SJSA1 (cell line): ENCODE data around the gene CUEDC2. TPM values are rescaled to one million over a fixed set of nuclear protein-coding genes. Genes with fewer than 3 reads are reported as not detected.

ENCODE experiments used
- DNase-seq, 2 experiments: peaks; one replicate each; pipeline ENCODE4 v3.0.0-alpha.2; 2015 to 2020; ENCODE audit warnings: low spot score in 2 of 2, low read depth in 1 of 2
- H3K27ac ChIP-seq: fragments of 250-450 bp; sonication (Bioruptor Pico); 2 replicates; pipeline ENCODE4 v1.5.1; 2020; ENCODE audit warnings: mild to moderate bottlenecking, moderate library complexity
- H3K27me3 ChIP-seq: fragments of 250-450 bp; sonication (Bioruptor Pico); replicated peaks from 2 replicates; pipeline ENCODE4 v1.5.1; 2020; ENCODE audit warnings: mild to moderate bottlenecking, moderate library complexity
- H3K36me3 ChIP-seq: fragments of 250-450 bp; sonication (Bioruptor Pico); 2 replicates; pipeline ENCODE4 v1.5.1; 2020; ENCODE audit warnings: mild to moderate bottlenecking
- H3K4me1 ChIP-seq: fragments of 250-450 bp; sonication (Bioruptor Pico); replicated peaks from 2 replicates; pipeline ENCODE4 v1.6.1; 2021; ENCODE audit warnings: mild to moderate bottlenecking
- H3K4me3 ChIP-seq: fragments of 250-450 bp; sonication (Bioruptor Pico); 2 replicates; pipeline ENCODE4 v1.5.1; 2020; ENCODE audit warnings: mild to moderate bottlenecking
- H3K9me3 ChIP-seq: fragments of 250-450 bp; sonication (Bioruptor Pico); replicated peaks from 2 replicates; pipeline ENCODE4 v1.5.1; 2020; ENCODE audit warnings: mild to moderate bottlenecking
- total RNA-seq: library from RNA; depleted of rRNA; stranded (reverse); fragments of >200 nt; shearing (Covaris generic); gene quantifications from 2 replicates; pipeline ENCODE4 v1.2.3, GENCODE V29; 2014

CUEDC2 gene
- total RNA-seq, 1 experiment from 2014 or later: 57.9 TPM

DNA sequence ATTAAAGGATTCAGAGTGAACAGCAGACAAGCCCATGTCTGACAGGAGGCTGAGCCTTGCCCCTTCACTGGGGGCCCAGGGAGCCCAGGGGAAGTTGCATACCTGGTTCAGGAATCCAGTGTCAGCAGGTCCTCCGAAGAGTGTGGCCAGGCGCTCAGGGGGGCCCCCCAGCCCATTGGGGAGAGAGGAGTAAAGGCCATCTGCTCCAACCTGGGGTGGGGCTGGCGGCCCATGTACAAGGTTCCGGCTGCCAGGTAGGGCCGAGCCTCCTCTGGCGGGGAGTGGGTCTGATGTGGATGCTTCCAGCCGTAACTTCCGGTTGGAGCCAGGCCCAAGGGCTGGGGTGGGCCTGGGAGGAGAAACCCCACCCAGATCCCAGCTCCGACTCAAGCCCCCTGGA is 16.1 kb downstream of the CUEDC2 start:
- Histone ChIP-seq H3K4me1 (peaks cover 16% of the 10 kb centered on the region), H3K36me3 (no peaks in the 10 kb centered on the region), H3K27ac (no peak overlapping the region), H3K4me3 (no peak overlapping the region), H3K27me3 (peaks cover 55% of the 10 kb centered on the region), H3K9me3 (no peaks in the 10 kb centered on the region)
- DNase-seq: no peak

DNA sequence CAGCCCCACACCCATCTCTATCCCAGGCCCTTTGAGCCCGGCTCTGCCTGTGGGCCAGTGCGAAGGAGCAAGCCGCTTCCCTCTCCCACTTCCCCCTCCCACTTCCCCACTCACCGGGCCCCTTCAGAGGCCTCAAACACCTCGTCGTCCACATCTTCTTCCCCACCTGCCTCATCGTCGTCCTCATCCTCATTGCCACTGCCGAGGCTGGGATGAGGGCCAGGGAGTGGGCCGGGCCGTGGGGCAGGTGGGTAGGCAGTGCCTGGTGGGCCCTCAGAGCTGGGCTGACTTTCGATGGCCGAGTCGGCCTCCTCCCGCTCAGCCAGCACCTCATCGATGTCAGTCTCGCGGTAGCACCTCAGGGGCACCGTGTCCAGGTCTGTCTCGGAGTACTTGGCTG is 17.6 kb downstream of the CUEDC2 start:
- no peak overlapping the region for H3K4me3 ChIP-seq

GRCh38 chr10:102413806-102414561 is 18.4 kb downstream of the CUEDC2 start:
- H3K27ac ChIP-seq: no peak overlapping the region
- H3K9me3 ChIP-seq: no peaks in the 10 kb centered on the region
- no peak overlapping the region for H3K4me3 ChIP-seq
- peaks cover 72% of the 10 kb centered on the region for H3K27me3 ChIP-seq
- peaks cover 5% of the 10 kb centered on the region for H3K4me1 ChIP-seq
- no peak for DNase-seq
- H3K36me3 ChIP-seq: no peaks in the 10 kb centered on the region

More for the DNA sequence above, 17.6 kb downstream of the CUEDC2 start:
- Histone ChIP-seq H3K27ac (no peak overlapping the region), H3K36me3 (no peaks in the 10 kb centered on the region), H3K9me3 (no peaks in the 10 kb centered on the region), H3K27me3 (peaks cover 70% of the 10 kb centered on the region), H3K4me1 (peaks cover 8% of the 10 kb centered on the region)
- DNase-seq: no peak

GRCh38 chr10:102413053-102413705 is 19.2 kb downstream of the CUEDC2 start:
- Histone ChIP-seq H3K27ac (no peak overlapping the region), H3K9me3 (no peaks in the 10 kb centered on the region), H3K4me3 (no peak overlapping the region), H3K27me3 (peaks cover 74% of the 10 kb centered on the region), H3K36me3 (no peaks in the 10 kb centered on the region), H3K4me1 (peaks cover 8% of the 10 kb centered on the region)
- no peak for DNase-seq

DNA sequence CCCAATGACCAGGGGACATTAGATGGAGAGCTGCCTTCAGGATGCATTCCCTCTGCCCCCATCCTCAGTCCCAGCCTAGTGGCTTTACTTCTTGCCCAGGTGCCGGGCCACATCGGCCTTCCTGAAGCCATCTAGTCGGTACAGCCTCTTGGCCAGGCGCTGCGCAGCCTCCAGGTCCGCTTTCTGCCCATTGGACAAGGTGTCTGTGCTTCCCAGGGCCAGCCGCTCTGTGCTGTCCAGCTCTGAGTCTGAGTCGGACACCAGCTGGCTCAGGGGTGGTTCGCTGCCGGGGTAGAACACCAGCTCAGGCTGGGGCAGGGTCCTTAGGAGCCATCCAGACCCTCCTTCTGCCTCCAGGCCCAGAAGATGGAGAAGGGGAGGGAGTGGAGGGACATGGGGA is 20.1 kb downstream of the CUEDC2 start:
- peaks cover 8% of the 10 kb centered on the region for H3K4me1 ChIP-seq
- peaks cover 78% of the 10 kb centered on the region for H3K27me3 ChIP-seq
- no peaks in the 10 kb centered on the region for H3K9me3 ChIP-seq
- H3K27ac ChIP-seq: no peak overlapping the region
- DNase-seq: no peak
- no peaks in the 10 kb centered on the region for H3K36me3 ChIP-seq
- no peak overlapping the region for H3K4me3 ChIP-seq

DNA sequence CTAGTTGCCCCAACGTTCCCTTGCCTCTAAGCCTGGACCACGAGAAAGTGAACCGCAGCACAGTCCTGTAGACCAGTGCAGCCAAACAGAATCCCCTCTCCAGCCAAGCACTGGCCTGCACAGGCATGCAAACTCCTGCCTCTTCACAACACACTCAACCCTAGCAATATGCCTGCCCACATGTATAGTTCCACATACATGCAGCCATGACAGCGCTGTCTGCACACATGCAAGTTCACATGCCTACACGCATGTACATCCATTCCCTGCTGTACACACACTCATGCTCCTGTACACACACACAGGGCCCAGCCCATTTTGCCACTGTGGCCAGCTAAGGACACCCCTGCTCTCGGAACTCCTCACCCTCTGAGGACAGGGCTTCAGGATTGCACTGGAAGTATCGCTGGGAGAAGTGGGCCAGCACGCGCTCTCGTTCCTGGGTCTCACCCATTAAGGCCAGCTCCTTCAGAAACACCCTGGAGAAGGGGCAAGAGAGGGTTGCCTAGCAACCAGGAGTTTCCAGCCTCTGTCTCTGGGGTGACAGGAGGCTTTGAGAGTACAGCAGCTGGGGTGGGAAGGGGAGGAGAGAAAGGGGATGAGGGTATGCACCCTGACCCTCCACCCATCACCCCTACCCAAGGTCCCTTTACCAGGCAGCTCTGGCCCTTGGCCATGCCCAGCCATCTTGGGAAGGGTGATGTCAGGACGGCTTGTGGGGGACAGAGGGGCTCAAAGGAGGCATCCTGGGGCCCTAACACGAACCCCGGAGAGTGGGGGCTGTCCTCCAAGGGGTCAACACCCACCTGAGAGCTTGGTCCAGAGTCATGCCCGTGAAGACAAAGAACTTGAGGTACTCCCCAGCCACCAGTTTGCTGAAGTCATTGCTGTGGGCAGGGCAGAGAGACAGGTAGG is 20.8 kb downstream of the CUEDC2 start:
- Histone ChIP-seq H3K27ac (no peak overlapping the region), H3K4me3 (no peak overlapping the region), H3K36me3 (no peaks in the 10 kb centered on the region), H3K9me3 (no peaks in the 10 kb centered on the region), H3K4me1 (peaks cover 8% of the 10 kb centered on the region), H3K27me3 (peaks cover 79% of the 10 kb centered on the region)
- DNase-seq: peak in 1 of 2 experiments; percentile 41

DNA sequence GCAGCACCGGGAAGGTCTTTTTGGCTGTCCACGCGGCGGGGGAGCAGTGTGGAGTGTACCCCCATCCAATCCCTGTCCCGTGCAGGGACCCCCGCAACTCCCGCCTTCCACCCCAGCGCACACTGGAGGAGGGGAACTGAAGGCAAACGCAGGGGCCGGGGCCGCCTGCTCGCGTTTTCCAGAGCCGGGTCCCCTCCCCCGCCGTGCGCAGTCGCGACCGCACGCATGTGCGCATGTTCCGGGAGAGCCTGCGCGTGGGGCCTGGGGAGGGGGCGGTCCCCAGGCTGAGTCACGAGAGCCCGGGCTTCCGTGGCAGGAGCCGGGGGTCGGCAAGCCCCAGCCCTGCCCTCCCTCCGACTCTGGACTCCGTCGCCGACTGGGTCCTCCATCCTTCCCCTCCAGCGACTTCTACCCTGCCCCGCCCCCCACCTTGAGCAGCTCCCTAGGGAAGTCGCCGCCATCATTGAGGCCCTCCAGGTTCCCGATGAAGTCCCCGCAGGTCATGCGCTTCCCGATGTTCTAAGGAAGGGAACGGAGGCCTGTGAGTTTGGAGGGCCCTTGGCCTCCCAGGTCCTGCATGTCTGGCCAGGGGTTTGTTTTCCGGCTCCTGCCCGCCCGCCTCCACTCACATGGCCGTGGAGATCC is 21.8 kb downstream of the CUEDC2 start:
- Histone ChIP-seq H3K4me3 (no peak overlapping the region), H3K4me1 (peaks cover 8% of the 10 kb centered on the region), H3K27me3 (peaks cover 74% of the 10 kb centered on the region), H3K27ac (no peak overlapping the region), H3K36me3 (no peaks in the 10 kb centered on the region), H3K9me3 (no peaks in the 10 kb centered on the region)
- DNase-seq: peak in 1 of 2 experiments; percentile 41

DNA sequence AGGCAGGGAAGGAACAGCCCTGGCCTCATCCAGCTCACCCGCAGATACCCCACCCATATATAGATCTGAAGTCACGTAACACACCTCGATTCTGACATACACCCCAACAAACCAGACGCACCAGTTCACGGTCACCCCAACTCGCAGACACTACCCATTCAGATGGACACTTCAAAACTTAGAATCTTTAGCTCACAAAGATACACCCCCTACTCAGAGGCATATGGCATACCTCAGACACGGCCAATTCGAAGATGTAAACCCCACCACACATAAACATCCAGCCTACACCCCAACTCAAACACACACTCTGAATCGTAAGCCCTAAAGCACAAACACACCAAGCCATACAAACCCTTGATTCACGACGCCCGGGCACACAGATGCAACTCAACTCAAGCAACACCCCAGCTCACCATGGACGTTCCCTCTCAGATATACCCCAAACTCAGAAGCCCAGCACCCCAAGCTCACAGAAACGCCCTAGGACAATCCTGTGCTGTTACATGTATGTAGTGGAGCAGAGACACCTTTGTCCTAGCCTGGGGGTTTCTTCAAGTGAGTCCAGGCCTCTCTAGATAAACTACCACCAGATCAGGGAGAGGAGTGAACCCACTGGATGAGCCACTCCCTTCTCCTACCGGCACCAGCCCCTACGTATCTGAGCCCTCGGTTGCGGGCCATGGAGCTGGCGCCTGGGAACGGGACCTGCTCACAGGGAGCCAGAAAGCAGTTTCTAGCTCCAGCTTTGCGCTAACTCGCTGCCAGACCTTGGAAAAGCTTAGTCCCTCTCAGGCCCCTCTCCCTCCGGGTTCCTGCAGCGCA is 22.6 kb downstream of the CUEDC2 start:
- Histone ChIP-seq H3K4me1 (peaks cover 8% of the 10 kb centered on the region), H3K27me3 (peaks cover 68% of the 10 kb centered on the region), H3K9me3 (no peaks in the 10 kb centered on the region), H3K27ac (no peak overlapping the region), H3K4me3 (no peak overlapping the region), H3K36me3 (no peaks in the 10 kb centered on the region)
- no peak for DNase-seq

DNA sequence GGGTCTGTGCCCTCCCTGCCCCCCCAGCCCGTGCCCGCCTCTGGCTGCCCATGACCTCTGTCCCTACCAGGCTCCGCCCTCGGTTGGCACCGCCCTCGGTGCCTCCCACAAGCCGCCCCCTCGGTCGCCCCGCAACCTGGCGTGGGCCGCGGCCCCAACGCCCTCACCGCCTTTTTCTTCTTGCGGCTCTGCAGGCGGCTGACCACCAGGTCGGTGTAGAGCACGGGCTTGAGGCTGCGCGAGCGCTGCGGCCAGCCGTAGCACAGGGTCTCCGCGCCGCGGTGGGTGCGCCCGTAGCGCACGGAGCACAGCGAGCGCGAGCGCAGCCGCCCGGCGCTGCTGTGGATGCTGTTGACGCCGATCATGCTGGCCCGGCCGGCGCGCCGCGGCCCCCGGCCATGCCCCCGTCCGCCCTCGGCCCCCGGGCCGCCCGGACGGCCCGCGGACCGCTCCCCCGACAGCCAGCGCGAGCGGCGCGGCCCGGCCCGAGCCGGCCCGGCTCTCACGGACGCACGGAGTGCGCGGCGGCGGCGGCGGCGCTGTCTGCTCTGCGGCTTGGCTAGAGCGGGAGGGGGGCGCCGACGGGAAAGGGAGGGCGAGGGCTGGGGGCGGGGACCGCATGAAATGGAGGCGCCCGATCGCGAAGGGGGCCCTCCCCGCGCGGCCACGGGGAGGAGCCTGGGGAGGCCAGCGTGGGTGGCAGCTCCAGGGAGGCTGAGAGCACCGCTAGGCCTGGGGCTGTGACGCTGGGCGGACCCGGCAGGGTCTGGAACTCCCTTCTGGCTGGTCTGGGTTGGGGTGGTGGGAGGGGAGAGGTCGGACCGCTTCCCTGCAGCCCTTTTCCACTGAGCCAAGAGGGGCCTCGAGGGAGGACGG is 23.4 kb downstream of the CUEDC2 start:
- Histone ChIP-seq H3K36me3 (no peaks in the 10 kb centered on the region), H3K4me3 (peak overlapping the region; percentile 28), H3K27me3 (peaks cover 66% of the 10 kb centered on the region), H3K27ac (no peak overlapping the region), H3K4me1 (peaks cover 8% of the 10 kb centered on the region), H3K9me3 (no peaks in the 10 kb centered on the region)
- DNase-seq: no peak

DNA sequence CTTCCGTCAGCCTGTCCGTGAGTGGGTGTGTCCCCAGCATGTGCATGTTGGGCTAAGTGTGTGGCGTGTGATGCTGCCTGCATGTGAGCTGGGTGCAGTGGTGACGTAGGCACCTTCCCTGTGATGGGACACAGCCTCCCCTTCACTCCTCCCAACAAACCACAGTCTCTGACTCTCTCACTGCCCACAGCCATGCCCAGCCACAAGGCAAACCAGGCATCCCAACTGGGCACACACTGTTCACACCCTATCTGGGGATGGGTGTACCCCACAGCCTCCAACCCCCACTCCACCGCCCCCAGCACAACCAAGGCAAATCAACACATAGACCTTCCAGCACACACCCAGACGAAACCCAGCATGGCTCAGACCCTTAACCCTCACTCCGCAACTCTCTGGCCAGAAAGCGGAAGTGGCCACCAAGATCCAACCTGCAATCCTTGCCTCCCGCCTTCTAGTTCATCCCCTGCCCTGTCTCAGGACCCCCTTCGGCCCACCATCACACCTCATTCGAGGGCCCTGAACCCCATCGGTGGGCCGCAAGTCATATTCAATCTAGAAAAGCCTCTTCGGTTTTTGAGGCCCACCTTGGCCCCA is 24.1 kb downstream of the CUEDC2 start:
- H3K27me3 ChIP-seq: peaks cover 59% of the 10 kb centered on the region
- H3K9me3 ChIP-seq: no peaks in the 10 kb centered on the region
- DNase-seq: no peak
- no peak overlapping the region for H3K27ac ChIP-seq
- peak overlapping the region; percentile 28; the same call in 1 of the 2 replicates for H3K4me3 ChIP-seq
- peaks cover 8% of the 10 kb centered on the region for H3K4me1 ChIP-seq
- H3K36me3 ChIP-seq: 0 out of 2 replicates have a peak, but pooled peaks cover 2% of the 10 kb centered on the region

DNA sequence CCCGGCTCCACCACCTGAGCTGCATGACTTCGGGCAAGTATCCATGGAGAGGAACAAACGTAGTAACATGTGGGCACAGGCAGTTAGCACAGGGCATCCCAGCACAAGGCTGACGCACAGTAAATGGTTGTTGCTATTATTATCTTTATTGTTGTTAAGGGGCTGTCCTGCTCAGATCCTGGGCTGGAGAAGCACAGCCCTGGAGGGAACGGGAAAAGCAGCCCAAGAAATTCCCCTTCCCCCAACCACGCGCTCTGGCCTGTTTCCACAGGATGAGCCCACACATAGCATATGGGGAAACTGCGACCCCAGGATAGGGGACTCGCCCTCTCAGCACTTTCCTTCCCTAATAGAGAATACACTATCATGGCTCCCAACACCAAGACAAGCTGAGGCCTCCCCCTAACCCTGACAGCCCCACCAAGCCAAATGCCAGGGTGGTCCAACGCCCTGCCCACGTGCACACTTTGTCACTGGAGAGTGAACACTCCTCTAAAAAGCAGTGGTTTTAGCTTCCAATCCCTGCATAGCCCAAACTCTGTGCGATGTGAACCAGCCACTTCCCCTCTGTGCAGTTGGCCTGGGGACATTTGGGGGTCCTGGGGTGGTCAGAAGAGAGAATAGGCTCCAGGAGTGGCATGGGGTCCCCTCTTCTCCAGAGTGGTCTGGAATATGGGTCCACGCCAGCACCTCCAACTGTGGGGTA is 24.8 kb downstream of the CUEDC2 start:
- peaks cover 8% of the 10 kb centered on the region for H3K4me1 ChIP-seq
- H3K27me3 ChIP-seq: peaks cover 52% of the 10 kb centered on the region
- H3K36me3 ChIP-seq: peaks cover 5% of the 10 kb centered on the region; the same call in 1 of the 2 replicates
- H3K27ac ChIP-seq: no peak overlapping the region
- no peak for DNase-seq
- H3K9me3 ChIP-seq: no peaks in the 10 kb centered on the region
- no peak overlapping the region for H3K4me3 ChIP-seq
